Stimulated activated effector memory CD8-positive, alpha-beta T cell treated with anti-CD3 and anti-CD28 coated beads, Interleukin-12 subunit alpha, Interleukin-12 subunit beta, amount 100 ng/mL, for 72 hours (primary cell): ENCODE data around the gene PVALEF.

ENCODE experiments used
- ATAC-seq: fragments of 150-1000 bp; cut with Tn5 transposase; 2 replicates; pipeline ENCODE4 v1.10.0; 2021
- DNase-seq, 2 donors: peaks; one replicate each; pipeline ENCODE4 v3.0.0; 2021 to 2022; ENCODE audit warnings: low spot score in 2 of 2
- H3K27ac Mint-ChIP-seq: one replicate; pipeline ENCODE4 v1.8.0; 2022; ENCODE audit warnings: mild to moderate bottlenecking, mixed read lengths
- H3K36me3 Mint-ChIP-seq: one replicate; pipeline ENCODE4 v1.8.0; 2022; ENCODE audit warnings: mild to moderate bottlenecking, mixed read lengths
- H3K4me1 Mint-ChIP-seq: one replicate; pipeline ENCODE4 v1.8.0; 2022; ENCODE audit warnings: mixed read lengths
- H3K4me3 Mint-ChIP-seq: one replicate; pipeline ENCODE4 v1.8.0; 2022; ENCODE audit warnings: mild to moderate bottlenecking, mixed read lengths
- H3K9me3 Mint-ChIP-seq: one replicate; pipeline ENCODE4 v1.8.0; 2022; ENCODE audit warnings: mixed read lengths

PVALEF gene

DNA sequence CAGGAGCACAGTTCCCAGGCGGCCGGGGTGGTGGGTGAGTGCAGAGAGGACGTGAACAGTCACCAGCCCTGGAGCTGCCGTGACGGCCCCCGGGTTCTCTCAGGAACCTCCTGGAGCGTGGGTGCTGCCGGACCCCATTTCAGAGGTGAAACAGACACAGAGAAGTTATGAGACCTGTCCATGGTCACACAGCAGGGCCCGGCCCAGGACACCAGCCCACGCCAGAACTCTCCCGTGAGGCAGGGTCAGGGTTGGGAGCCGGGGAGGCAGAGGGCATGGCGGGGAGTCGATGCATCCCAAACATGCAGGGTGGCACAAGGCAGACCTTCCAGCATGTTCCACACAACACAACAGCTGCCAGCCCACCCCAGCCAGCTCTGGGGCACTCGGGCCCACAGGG is 3.8 kb upstream of the PVALEF start:
- ATAC-seq, result no peak
- Mint-ChIP-seq H3K4me3 (no peak overlapping the region), H3K27ac (no peak overlapping the region), H3K4me1 (peaks cover 6% of the 10 kb centered on the region), H3K9me3 (no peaks in the 10 kb centered on the region), H3K36me3 (no peaks in the 10 kb centered on the region)
- DNase-seq, result no peak

DNA sequence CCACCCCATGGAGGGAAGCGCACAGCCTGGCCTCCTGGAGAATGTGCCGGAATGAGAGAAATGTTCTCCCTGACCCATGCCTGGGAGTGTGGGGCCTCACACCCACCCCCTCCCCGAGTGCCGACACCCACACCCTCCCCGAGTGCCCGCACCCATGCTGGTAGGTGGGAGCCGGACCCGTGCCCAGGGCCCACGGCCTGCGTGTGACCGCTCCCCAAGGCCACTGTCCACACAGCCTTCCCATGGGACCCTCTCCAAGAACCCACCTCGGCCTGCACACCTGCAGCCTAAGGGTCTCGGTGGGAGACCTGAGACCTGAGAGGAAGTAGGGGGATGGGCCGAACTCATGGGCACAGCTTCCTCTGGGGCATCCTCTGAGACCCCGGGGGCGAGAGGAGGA is 3.3 kb upstream of the PVALEF start:
- peaks cover 6% of the 10 kb centered on the region for H3K4me1 Mint-ChIP-seq
- H3K36me3 Mint-ChIP-seq, result no peaks in the 10 kb centered on the region
- no peak overlapping the region for H3K27ac Mint-ChIP-seq
- no peaks in the 10 kb centered on the region for H3K9me3 Mint-ChIP-seq
- no peak for ATAC-seq
- H3K4me3 Mint-ChIP-seq, result no peak overlapping the region
- DNase-seq, result no peak

- Mint-ChIP-seq H3K4me1 (peaks cover 6% of the 10 kb centered on the region), H3K9me3 (no peaks in the 10 kb centered on the region), H3K36me3 (no peaks in the 10 kb centered on the region), H3K4me3 (no peak overlapping the region), H3K27ac (no peak overlapping the region)
- ATAC-seq, result no peak
- no peak for DNase-seq
These were observed 2.8 kb upstream of the PVALEF start for GRCh38 chr17:81162491-81162890.

DNA sequence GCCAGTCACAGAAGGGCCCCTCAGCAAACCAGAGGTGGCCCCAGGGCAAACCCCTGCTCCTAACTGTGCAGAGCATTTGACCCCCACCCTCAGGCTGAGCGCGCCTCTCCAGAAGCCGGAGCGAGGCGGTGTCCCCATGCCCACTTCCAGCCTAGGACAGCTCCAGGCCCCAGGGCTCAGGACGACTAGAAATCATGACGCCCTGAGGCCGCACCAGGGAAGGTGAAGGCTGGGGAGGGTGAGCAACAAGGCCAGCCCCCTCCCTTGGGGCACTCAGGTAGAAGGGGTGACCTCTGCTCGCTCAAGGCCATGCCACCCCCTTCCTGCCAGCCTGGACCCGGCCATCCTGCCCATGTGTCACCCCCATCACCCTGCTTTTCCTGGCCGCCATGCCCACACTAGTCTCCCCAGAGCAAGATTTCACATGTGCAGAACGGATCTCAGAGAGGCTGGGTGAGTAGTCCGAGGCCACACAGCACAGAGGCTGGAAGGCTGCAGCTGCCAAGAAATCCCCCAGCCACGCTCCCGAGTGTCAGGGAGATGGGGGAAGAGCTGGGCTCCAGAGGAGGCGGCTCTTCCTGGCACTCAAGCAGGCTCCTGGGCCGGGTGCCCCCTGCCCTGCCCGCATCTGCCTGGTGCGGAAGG is 2.1 kb upstream of the PVALEF start:
- Mint-ChIP-seq H3K36me3 (no peaks in the 10 kb centered on the region), H3K4me1 (peaks cover 6% of the 10 kb centered on the region), H3K4me3 (no peak overlapping the region), H3K27ac (no peak overlapping the region), H3K9me3 (no peaks in the 10 kb centered on the region)
- DNase-seq, result no peak
- no peak for ATAC-seq

GRCh38 chr17:81163703-81164370 is 1.5 kb upstream of the PVALEF start:
- DNase-seq (no peak), ATAC-seq (no peak)
- Mint-ChIP-seq H3K36me3 (no peaks in the 10 kb centered on the region), H3K4me3 (no peak overlapping the region), H3K4me1 (peaks cover 6% of the 10 kb centered on the region), H3K9me3 (no peaks in the 10 kb centered on the region), H3K27ac (no peak overlapping the region)

- Mint-ChIP-seq H3K27ac (no peak overlapping the region), H3K4me3 (peak overlapping the region; percentile 50)
- no peak for ATAC-seq
These were observed 699 bp upstream of the PVALEF start for GRCh38 chr17:81164371-81165245.

GRCh38 chr17:81166033-81166492 is 756 bp downstream of the PVALEF start, which contains the start of gene AATK:
TSS of gene AATK (minus strand) at chr17:81166221. CDS start at chr17:81165992, 229 bp downstream.
- no peak for ATAC-seq
- H3K4me1 Mint-ChIP-seq, result peaks cover 4% of the 10 kb centered on the region
- H3K4me3 Mint-ChIP-seq, result peak within 1 kb of the TSS; percentile 50
- H3K9me3 Mint-ChIP-seq, result no peaks in the 10 kb centered on the region
- no peak for DNase-seq
- H3K36me3 Mint-ChIP-seq, result no peaks in the 10 kb centered on the region
- no peak within 1 kb of the TSS for H3K27ac Mint-ChIP-seq

More at GRCh38 chr17:81164371-81165245, 699 bp upstream of the PVALEF start:
- Mint-ChIP-seq H3K36me3 (no peaks in the 10 kb centered on the region), H3K9me3 (no peaks in the 10 kb centered on the region), H3K4me1 (peaks cover 6% of the 10 kb centered on the region)
- no peak for DNase-seq

- Mint-ChIP-seq H3K4me1 (no peaks in the 10 kb centered on the region), H3K36me3 (no peaks in the 10 kb centered on the region), H3K27ac (no peak overlapping the region), H3K4me3 (peak overlapping the region; percentile 10), H3K9me3 (no peaks in the 10 kb centered on the region)
- no peak for DNase-seq
- no peak for ATAC-seq
These were observed 1.9 kb downstream of the PVALEF start for GRCh38 chr17:81167194-81167524.

DNA sequence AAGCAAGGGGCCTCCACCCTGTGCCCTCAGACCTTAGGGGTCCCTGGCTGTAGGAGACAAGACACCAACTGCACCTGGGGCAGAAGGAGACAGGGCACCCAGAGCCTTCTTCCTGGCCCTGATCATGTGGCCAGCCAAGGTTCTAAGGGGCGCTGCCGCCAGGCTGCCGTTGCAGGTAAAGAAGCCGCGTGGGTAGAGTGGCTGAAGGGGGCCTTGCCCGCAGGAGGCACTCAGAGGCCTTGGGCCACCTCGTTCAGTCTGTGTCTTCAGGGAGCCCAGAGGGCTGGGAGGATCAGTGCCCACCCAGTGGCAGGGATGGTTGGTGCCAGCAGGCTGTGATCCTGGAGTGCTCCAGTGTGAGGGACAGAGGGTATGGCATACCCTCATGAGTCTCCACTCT is 2.3 kb downstream of the PVALEF start:
- Mint-ChIP-seq H3K36me3 (no peaks in the 10 kb centered on the region), H3K4me1 (no peaks in the 10 kb centered on the region), H3K27ac (no peak overlapping the region), H3K9me3 (no peaks in the 10 kb centered on the region), H3K4me3 (peak overlapping the region; percentile 10)
- no peak for ATAC-seq
- no peak for DNase-seq

DNA sequence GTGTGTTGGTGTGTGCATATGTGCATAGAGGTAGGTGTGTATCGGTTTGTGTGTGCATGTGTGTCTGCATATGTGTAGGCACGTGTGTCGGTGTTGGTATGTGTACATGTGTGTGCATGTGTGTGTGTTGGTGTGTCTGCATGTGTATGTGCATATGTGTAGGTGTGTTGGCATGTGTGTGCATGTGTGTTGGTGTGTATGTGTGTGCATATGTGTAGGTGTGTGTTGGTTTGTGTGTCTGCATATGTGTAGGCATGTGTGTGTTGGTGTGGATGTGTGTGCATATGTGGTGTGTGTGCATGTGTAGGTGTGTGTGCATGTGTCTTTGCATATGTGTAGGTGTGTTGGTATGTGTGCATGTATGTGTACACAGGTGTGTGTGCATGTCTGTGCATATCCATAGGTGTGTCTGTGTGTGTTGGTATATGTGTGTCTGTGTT is 4.6 kb downstream of the PVALEF start:
- H3K4me3 Mint-ChIP-seq, result no peak overlapping the region
- H3K36me3 Mint-ChIP-seq, result no peaks in the 10 kb centered on the region
- ATAC-seq (no peak), DNase-seq (no peak)
- no peaks in the 10 kb centered on the region for H3K4me1 Mint-ChIP-seq
- H3K27ac Mint-ChIP-seq, result no peak overlapping the region
- H3K9me3 Mint-ChIP-seq, result no peaks in the 10 kb centered on the region

DNA sequence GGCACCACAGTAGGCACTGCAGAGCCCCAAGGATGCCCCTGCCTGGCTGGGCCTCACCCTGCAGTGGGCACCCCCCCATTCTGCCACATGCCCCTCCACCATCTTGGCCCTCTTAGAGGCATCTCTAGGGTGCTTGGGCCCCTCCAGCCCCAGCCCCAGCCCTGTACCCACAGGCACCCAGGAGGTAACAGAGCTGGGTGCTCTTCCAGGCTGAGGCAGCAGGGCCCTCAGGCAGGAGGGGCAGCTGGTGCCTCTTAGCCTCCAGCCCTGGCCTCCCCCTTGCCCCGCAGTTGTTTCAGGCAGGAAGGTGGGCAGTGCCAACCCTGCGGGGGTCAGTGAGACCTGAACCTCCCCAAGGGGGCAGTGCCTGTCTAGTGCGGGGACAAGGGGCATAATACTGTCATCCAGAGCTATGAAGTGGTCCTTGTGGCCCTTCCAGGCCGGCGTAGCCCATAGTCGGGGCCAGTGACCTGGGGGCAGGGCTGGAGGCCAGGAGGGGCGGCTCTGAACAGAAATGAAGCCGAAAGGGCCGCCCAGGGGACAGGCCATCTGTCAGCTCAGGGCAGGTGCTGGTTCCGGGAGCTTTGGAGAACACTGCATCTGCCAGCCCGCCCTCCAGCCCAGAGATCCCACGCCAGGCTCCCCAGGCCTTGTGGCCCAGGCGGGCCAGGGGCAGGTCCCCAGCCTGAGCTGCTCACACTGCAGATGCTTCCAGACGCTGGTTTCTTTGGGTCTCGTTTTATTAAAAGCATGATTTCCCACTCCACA is 5.6 kb downstream of the PVALEF start:
- DNase-seq, result no peak
- no peaks in the 10 kb centered on the region for H3K36me3 Mint-ChIP-seq
- no peaks in the 10 kb centered on the region for H3K4me1 Mint-ChIP-seq
- no peak for ATAC-seq
- H3K27ac Mint-ChIP-seq, result no peak overlapping the region
- H3K9me3 Mint-ChIP-seq, result no peaks in the 10 kb centered on the region
- H3K4me3 Mint-ChIP-seq, result no peak overlapping the region

DNA sequence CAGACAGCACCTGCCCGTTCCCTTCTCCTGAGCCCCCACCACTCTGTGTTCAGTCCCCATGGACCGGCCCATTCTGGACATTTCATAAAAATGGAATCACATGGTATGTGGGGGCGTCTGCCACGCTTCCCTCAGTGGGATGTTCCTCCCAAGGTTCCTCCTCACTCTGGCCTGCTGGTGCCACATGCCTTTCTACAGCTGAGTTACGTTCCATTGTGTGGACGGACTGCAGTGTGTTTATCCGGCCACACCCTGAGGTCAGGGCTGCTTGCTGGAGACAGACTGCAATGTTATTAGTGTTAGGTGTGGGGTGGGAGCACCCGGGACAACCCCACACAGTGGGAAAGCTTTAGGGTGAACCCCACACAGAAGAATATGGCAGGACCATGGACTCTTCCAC is 6.6 kb downstream of the PVALEF start:
- ATAC-seq, result no peak
- Mint-ChIP-seq H3K36me3 (no peaks in the 10 kb centered on the region), H3K4me1 (no peaks in the 10 kb centered on the region), H3K4me3 (no peak overlapping the region), H3K27ac (no peak overlapping the region), H3K9me3 (no peaks in the 10 kb centered on the region)
- DNase-seq, result no peak

DNA sequence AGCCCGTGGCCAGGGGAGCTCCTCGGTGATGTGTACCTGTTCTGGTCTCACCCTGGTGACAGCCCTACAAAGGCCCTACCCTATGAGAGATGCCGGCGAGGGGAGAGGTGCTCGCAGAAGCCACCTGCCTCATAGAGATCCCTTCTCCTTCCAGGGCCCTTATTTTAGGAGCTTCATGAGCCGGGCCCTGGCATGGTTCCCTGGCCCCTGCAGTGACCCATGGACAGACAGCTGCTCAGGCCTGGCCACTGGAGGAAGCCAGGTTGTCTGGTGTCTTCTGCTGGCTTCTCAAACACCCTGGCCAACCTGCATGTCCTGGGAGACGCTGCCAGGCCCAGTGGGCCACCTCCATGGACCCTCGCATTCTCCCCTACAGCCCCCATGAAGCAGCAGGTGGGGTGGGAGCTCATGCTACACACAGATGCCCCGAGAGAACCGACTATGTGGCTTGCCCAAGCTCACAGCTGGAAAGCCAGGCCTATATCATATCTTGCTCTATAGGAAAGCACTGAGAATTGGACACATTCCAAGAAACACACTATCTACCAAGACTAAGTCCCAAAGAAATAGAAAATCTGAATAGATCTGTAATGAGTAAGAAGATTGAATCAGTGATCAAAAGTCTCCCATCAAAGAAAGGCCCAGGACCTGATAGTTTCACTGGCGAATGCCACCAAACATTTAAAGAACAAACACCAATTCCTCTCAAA is 7.9 kb downstream of the PVALEF start:
- Mint-ChIP-seq H3K4me3 (no peak overlapping the region), H3K9me3 (no peaks in the 10 kb centered on the region), H3K36me3 (no peaks in the 10 kb centered on the region), H3K27ac (no peak overlapping the region), H3K4me1 (no peaks in the 10 kb centered on the region)
- ATAC-seq, result no peak
- DNase-seq, result no peak

DNA sequence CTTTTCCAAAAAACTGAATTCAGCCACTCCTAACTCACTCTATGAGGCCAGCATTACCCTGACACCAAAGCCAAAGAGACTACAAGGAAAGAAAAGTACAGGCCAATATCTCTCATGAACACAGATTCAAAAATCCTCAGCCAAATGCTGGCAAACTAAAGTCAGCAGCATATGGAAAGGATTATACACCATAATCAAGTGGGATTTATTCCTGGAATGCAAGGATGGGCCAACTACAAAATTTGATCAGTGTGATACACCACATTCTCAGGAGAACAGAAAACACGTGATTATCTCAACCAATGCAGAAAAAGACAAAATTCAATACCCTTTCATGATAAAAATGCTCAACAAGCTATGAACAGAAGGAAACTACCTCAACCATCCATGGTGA is 8.5 kb downstream of the PVALEF start:
- Mint-ChIP-seq H3K27ac (no peak overlapping the region), H3K9me3 (no peaks in the 10 kb centered on the region), H3K4me1 (no peaks in the 10 kb centered on the region), H3K4me3 (no peak overlapping the region), H3K36me3 (no peaks in the 10 kb centered on the region)
- no peak for DNase-seq
- ATAC-seq, result no peak
